Panc1 (cell line): ENCODE data around the gene PAK1. TPM values are rescaled to one million over a fixed set of nuclear protein-coding genes. Genes with fewer than 3 reads are reported as not detected.

Source experiments
- ATAC-seq: fragments of 200-7000 bp; cut with Tn5 transposase; 2 replicates; pipeline ENCODE4 v1.9.1; 2020; ENCODE audit warnings: mild to moderate bottlenecking, moderate library complexity
- BruUV-seq: library from RNA; stranded (reverse); fragments of 400-500 nt; replicated peaks from 2 replicates; lab custom pipeline; 2021; lab: Mats Ljungman, UMichigan
- CTCF ChIA-PET: fragments of 300-600 bp; sonication (Branson Sonifier 250); formaldehyde crosslinking; loops from one replicate; lab custom pipeline; 2022; ENCODE audit warnings: antibody characterized with exemption; lab: Charles Lee
- POLR2A ChIA-PET: fragments of 300-600 bp; sonication (Branson Sonifier 250); formaldehyde crosslinking; loops from one replicate; lab custom pipeline; 2022; ENCODE audit warnings: antibody characterized with exemption; lab: Charles Lee
- DNase-seq: peaks from one replicate; pipeline ENCODE4 v3.0.0-alpha.2; 2010; ENCODE audit warnings: low read depth, low spot score
- H3K27ac ChIP-seq: 2 replicates; pipeline ENCODE4 v1.5.1; 2011; ENCODE audit warnings: mild to moderate bottlenecking, low read length, inconsistent platforms
- H3K27me3 ChIP-seq: fragments of 200-500 bp; sonication (Bioruptor generic); 2 replicates; pipeline ENCODE4 v1.6.0; 2014; ENCODE audit warnings: low read length, inconsistent platforms; ENCODE audit not compliant: control insufficient read depth, insufficient read depth
- H3K36me3 ChIP-seq: fragments of 200-500 bp; sonication (Bioruptor generic); 2 replicates; pipeline ENCODE4 v1.5.1; 2014; ENCODE audit warnings: inconsistent platforms, mild to moderate bottlenecking, low read length, moderate library complexity; ENCODE audit not compliant: control insufficient read depth, insufficient read depth
- H3K4me1 ChIP-seq: 2 replicates; pipeline ENCODE4 v1.5.1; 2011; ENCODE audit warnings: inconsistent platforms, mild to moderate bottlenecking, low read length, moderate library complexity; ENCODE audit not compliant: control insufficient read depth, insufficient read depth
- H3K4me3 ChIP-seq, 2 experiments: 2 replicates each; pipeline ENCODE4 v1.5.1; 2011 to 2012; ENCODE audit warnings: low read depth in 2 of 2, low read length in 2 of 2, mild to moderate bottlenecking in 2 of 2, inconsistent platforms in 1 of 2, moderate library complexity in 1 of 2
- H3K9me3 ChIP-seq: fragments of 200-500 bp; sonication (Bioruptor generic); 2 replicates; pipeline ENCODE4 v1.5.1; 2014; ENCODE audit warnings: low read depth, mild to moderate bottlenecking, inconsistent platforms, low read length, moderate library complexity; ENCODE audit not compliant: control insufficient read depth, insufficient read depth
- POLR2AphosphoS5 ChIP-seq: IDR thresholded peaks from 2 replicates; pipeline ENCODE4 v1.6.1; 2012; ENCODE audit warnings: mild to moderate bottlenecking, low read depth, low read length, moderate library complexity
- SIN3A ChIP-seq: IDR thresholded peaks from 2 replicates; pipeline ENCODE4 v1.6.1; 2012; ENCODE audit warnings: low read depth, mild to moderate bottlenecking, low read length, moderate library complexity, borderline replicate concordance; ENCODE audit not compliant: insufficient read depth
- TCF7L2 ChIP-seq: IDR thresholded peaks from 2 replicates; pipeline ENCODE4 v1.6.1; 2011; ENCODE audit warnings: mild to moderate bottlenecking, low read depth, low read length, inconsistent platforms
- in situ Hi-C: cut with HindIII; loops from 2 replicates; pipeline ENCODE4 v1.10.0; 2016; ENCODE audit warnings: low sequenced_read_pairs, low pct_unique_long_range_greater_than_20kb
- intact Hi-C: fragments of 100-400 bp; cut with micrococcal nuclease; formaldehyde crosslinking; loops from one replicate; pipeline ENCODE4 v1.10.0; 2022; ENCODE audit not compliant: unreplicated experiment
- total RNA-seq: library from RNA; stranded (reverse); gene quantifications from one replicate; pipeline ENCODE4 v1.2.1, GENCODE V29; 2021; ENCODE audit not compliant: unreplicated experiment
- TF ChIP-seq, protein P1 (sequence below), 2 experiments: IDR thresholded peaks; 2 replicates each; pipeline ENCODE4 v1.6.1; 2011 to 2012; ENCODE audit warnings: low read depth in 2 of 2, control low read depth in 1 of 2, low read length in 1 of 2, mild to moderate bottlenecking in 1 of 2, moderate library complexity in 1 of 2; ENCODE audit not compliant: insufficient read depth in 1 of 2
- TF ChIP-seq, protein P2 (sequence below): fragments of 450-650 bp; IDR thresholded peaks from 2 replicates; pipeline ENCODE4 v1.5.1; 2017; ENCODE audit warnings: mild to moderate bottlenecking

The PAK1 gene
- total RNA-seq, 1 experiment from 2014 or later = 38.2 TPM

DNA sequence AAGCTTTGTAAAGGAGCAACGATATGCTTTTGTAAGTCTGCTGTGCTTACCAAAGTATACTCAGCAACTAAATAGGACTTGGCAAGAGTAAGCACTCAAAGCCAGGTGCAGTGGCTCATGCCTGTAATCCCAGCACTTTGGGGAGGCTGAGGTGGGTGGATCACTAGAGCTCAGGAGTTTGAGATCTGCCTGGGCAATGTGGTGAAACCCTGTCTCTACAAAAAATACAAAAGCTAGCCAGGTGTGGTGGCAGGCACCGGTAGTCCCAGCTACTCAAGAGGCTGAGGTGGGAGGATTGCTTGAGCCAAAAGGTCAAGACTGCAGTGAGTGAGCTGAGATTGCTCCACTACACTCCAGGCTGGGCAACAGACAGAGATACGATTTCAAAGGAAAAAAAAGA lies 67.5 kb downstream of the PAK1 start:
- ATAC-seq (no peak), DNase-seq (no peak)
- ChIA-PET CTCF (no interaction called here), POLR2A (no interaction called here)
- Histone ChIP-seq H3K27me3 (no peaks in the 10 kb centered on the region), H3K36me3 (no peaks in the 10 kb centered on the region), H3K27ac (no peak overlapping the region), H3K4me3 (no peak overlapping the region), H3K4me1 (peaks cover 21% of the 10 kb centered on the region), H3K9me3 (no peaks in the 10 kb centered on the region)
- intact Hi-C loops (no loop called here), in situ Hi-C loops (no loop called here)
- TF ChIP-seq, protein P1, sequence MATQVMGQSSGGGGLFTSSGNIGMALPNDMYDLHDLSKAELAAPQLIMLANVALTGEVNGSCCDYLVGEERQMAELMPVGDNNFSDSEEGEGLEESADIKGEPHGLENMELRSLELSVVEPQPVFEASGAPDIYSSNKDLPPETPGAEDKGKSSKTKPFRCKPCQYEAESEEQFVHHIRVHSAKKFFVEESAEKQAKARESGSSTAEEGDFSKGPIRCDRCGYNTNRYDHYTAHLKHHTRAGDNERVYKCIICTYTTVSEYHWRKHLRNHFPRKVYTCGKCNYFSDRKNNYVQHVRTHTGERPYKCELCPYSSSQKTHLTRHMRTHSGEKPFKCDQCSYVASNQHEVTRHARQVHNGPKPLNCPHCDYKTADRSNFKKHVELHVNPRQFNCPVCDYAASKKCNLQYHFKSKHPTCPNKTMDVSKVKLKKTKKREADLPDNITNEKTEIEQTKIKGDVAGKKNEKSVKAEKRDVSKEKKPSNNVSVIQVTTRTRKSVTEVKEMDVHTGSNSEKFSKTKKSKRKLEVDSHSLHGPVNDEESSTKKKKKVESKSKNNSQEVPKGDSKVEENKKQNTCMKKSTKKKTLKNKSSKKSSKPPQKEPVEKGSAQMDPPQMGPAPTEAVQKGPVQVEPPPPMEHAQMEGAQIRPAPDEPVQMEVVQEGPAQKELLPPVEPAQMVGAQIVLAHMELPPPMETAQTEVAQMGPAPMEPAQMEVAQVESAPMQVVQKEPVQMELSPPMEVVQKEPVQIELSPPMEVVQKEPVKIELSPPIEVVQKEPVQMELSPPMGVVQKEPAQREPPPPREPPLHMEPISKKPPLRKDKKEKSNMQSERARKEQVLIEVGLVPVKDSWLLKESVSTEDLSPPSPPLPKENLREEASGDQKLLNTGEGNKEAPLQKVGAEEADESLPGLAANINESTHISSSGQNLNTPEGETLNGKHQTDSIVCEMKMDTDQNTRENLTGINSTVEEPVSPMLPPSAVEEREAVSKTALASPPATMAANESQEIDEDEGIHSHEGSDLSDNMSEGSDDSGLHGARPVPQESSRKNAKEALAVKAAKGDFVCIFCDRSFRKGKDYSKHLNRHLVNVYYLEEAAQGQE (IDR thresholded peaks at IDR 0.05; ENCODE audit: insufficient read depth in 1 of 2, low read depth in 2 of 2, low read length in 1 of 2) = no peak
- TF ChIP-seq SIN3A (no peak), TCF7L2 (no peak), POLR2AphosphoS5 (no peak)
- TF ChIP-seq, protein P2, sequence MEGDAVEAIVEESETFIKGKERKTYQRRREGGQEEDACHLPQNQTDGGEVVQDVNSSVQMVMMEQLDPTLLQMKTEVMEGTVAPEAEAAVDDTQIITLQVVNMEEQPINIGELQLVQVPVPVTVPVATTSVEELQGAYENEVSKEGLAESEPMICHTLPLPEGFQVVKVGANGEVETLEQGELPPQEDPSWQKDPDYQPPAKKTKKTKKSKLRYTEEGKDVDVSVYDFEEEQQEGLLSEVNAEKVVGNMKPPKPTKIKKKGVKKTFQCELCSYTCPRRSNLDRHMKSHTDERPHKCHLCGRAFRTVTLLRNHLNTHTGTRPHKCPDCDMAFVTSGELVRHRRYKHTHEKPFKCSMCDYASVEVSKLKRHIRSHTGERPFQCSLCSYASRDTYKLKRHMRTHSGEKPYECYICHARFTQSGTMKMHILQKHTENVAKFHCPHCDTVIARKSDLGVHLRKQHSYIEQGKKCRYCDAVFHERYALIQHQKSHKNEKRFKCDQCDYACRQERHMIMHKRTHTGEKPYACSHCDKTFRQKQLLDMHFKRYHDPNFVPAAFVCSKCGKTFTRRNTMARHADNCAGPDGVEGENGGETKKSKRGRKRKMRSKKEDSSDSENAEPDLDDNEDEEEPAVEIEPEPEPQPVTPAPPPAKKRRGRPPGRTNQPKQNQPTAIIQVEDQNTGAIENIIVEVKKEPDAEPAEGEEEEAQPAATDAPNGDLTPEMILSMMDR = no peak
- no TSS peak for BruUV-seq

DNA sequence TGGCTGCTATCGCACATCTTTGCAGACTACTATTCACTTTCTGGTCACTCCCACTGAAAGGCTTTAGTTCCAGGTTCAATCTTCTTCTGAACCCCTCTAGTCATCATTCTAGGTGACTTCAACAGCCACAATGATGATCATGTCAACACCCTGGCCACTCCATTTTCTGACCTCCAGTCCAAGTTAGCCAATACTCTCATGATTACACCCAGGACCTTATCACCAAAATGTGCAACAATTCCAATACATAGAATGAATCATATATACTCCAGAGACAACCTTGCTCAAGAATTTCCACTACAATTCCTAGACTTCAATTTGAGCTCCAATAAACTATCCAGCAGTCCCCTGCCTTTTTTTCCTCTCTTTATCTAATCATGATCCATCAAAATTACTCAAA lies 70.7 kb downstream of the PAK1 start:
- ATAC-seq = no peak
- no TSS peak for BruUV-seq
- ChIA-PET POLR2A (no interaction called here), CTCF (no interaction called here)
- Histone ChIP-seq H3K36me3 (no peaks in the 10 kb centered on the region), H3K9me3 (no peaks in the 10 kb centered on the region), H3K4me3 (no peak overlapping the region), H3K4me1 (peaks cover 14% of the 10 kb centered on the region), H3K27me3 (no peaks in the 10 kb centered on the region), H3K27ac (no peak overlapping the region)
- DNase-seq = no peak
- intact Hi-C loops (no loop called here), in situ Hi-C loops (no loop called here)
- TF ChIP-seq, protein P1 (IDR thresholded peaks at IDR 0.05; ENCODE audit: insufficient read depth in 1 of 2, low read depth in 2 of 2, low read length in 1 of 2) = no peak
- TF ChIP-seq SIN3A = no peak
- TF ChIP-seq, protein P2 = no peak
- no peak for TF ChIP-seq POLR2AphosphoS5
- no peak for TF ChIP-seq TCF7L2
